OCI-LY1 (cell line): Measurements from ENCODE around the gene TAAR6.
"Not testable (repeated sequence)": the region's sequence is repeated elsewhere in the genome, so short reads cannot be mapped to it uniquely, and the experiment has no call there.

Experiments used
- H2AFZ ChIP-seq: fragments of 200-600 bp; sonication (generic), shearing (Covaris generic); 2 replicates; pipeline ENCODE4 v1.6.0; 2014; ENCODE audit warnings: antibody characterized with exemption, mild to moderate bottlenecking, low read length
- H3F3A ChIP-seq: fragments of 200-600 bp; sonication (generic), shearing (Covaris generic); 2 replicates; pipeline ENCODE4 v1.6.0; 2014; ENCODE audit warnings: mild to moderate bottlenecking, antibody characterized with exemption, low read length, moderate library complexity; ENCODE audit not compliant: insufficient read depth
- H3K27ac ChIP-seq: fragments of 200-600 bp; sonication (generic); 2 replicates; pipeline ENCODE4 v1.5.1; 2014; ENCODE audit warnings: low read length, mixed run types, mild to moderate bottlenecking, low read depth; ENCODE audit not compliant: poor library complexity, severe bottlenecking
- H3K27me3 ChIP-seq: fragments of 200-600 bp; sonication (generic); 2 replicates; pipeline ENCODE4 v1.6.0; 2014; ENCODE audit warnings: antibody characterized with exemption, mild to moderate bottlenecking, low read length, moderate library complexity; ENCODE audit not compliant: insufficient read depth
- H3K36me3 ChIP-seq: fragments of 200-600 bp; sonication (generic); 2 replicates; pipeline ENCODE4 v1.6.1; 2014; ENCODE audit warnings: mild to moderate bottlenecking, antibody characterized with exemption, low read length, moderate library complexity, mixed read lengths; ENCODE audit not compliant: insufficient read depth
- H3K4me1 ChIP-seq: fragments of 200-600 bp; sonication (generic); 2 replicates; pipeline ENCODE4 v1.5.1; 2014; ENCODE audit warnings: mild to moderate bottlenecking, low read length, moderate library complexity; ENCODE audit not compliant: insufficient read depth, severe bottlenecking
- H3K4me2 ChIP-seq: fragments of 200-600 bp; sonication (generic), shearing (Covaris generic); 2 replicates; pipeline ENCODE4 v1.6.1; 2014; ENCODE audit warnings: low read length
- H3K4me3 ChIP-seq: fragments of 200-600 bp; sonication (generic); 2 replicates; pipeline ENCODE4 v1.5.1; 2014; ENCODE audit warnings: low read length, low read depth, mild to moderate bottlenecking, mixed read lengths; ENCODE audit not compliant: poor library complexity, severe bottlenecking
- H3K79me2 ChIP-seq: fragments of 200-600 bp; shearing (Covaris generic); 2 replicates; pipeline ENCODE4 v1.6.1; 2016; ENCODE audit warnings: mixed run types, low read length, mixed read lengths; ENCODE audit not compliant: insufficient read depth
- H3K9ac ChIP-seq: fragments of 200-600 bp; sonication (generic), shearing (Covaris generic); 2 replicates; pipeline ENCODE4 v1.6.1; 2014; ENCODE audit warnings: mild to moderate bottlenecking, low read length, mixed read lengths
- H3K9me2 ChIP-seq: fragments of 200-600 bp; sonication (generic), shearing (Covaris generic); 2 replicates; pipeline ENCODE4 v1.6.1; 2014; ENCODE audit warnings: low read depth, mild to moderate bottlenecking, low read length, mixed read lengths
- H3K9me3 ChIP-seq: fragments of 200-600 bp; shearing (Covaris generic); 2 replicates; pipeline ENCODE4 v1.6.1; 2014; ENCODE audit warnings: low read length, mixed read lengths
- H4K20me1 ChIP-seq: fragments of 200-600 bp; sonication (generic), shearing (Covaris generic); 2 replicates; pipeline ENCODE4 v1.6.0; 2016; ENCODE audit warnings: mild to moderate bottlenecking, low read length; ENCODE audit not compliant: insufficient read depth
- CTCF ChIP-seq: fragments of 200-600 bp; sonication (generic), shearing (Covaris generic); IDR thresholded peaks from 2 replicates; pipeline ENCODE4 v1.5.1; 2017; ENCODE audit warnings: mild to moderate bottlenecking, antibody characterized with exemption, low read length, moderate library complexity, mixed read lengths
- EZH2 ChIP-seq: fragments of 200-600 bp; sonication (generic), shearing (Covaris generic); IDR thresholded peaks from 2 replicates; pipeline ENCODE4 v1.8.0; 2017; ENCODE audit warnings: borderline replicate concordance, mixed run types, mild to moderate bottlenecking, antibody characterized with exemption, low read length, moderate library complexity, mixed read lengths

Gene TAAR6

GRCh38 chr6:132552372-132552771, 17.8 kb upstream of the TAAR6 start, which contains the start of gene TAAR8:
TAAR8 (plus strand) TSS chr6:132552672; CDS start chr6:132552693, 21 bp downstream.
- H3K4me2 ChIP-seq = no peak within 1 kb of the TSS
- no peaks in the 10 kb centered on the region for H4K20me1 ChIP-seq
- H3K79me2 ChIP-seq = no peaks in the 10 kb centered on the region
- H3K27ac ChIP-seq = no peak within 1 kb of the TSS
- H3K27me3 ChIP-seq = no peaks in the 10 kb centered on the region
- H3K9me2 ChIP-seq = no peaks in the 10 kb centered on the region
- H2AFZ ChIP-seq = no peak within 1 kb of the TSS
- no peak within 1 kb of the TSS for H3K4me3 ChIP-seq
- no peak within 1 kb of the TSS for H3K9ac ChIP-seq
- no peaks in the 10 kb centered on the region for H3K36me3 ChIP-seq
- H3K4me1 ChIP-seq = no peaks in the 10 kb centered on the region
- TF ChIP-seq CTCF = no peak
- TF ChIP-seq EZH2 = no peak
- H3K9me3 ChIP-seq = no peaks in the 10 kb centered on the region
- no peaks in the 10 kb centered on the region for H3F3A ChIP-seq

- not testable (repeated sequence) for H3K79me2 ChIP-seq, H2AFZ ChIP-seq, H3K9ac ChIP-seq, H3K4me2 ChIP-seq, H3K4me3 ChIP-seq, H3K27me3 ChIP-seq, H3K4me1 ChIP-seq, H3K9me2 ChIP-seq, H4K20me1 ChIP-seq, H3K9me3 ChIP-seq, H3K36me3 ChIP-seq, H3K27ac ChIP-seq, H3F3A ChIP-seq
Measured at GRCh38 chr6:132560087-132560486, 10.0 kb upstream of the TAAR6 start.

- Histone ChIP-seq H2AFZ (no peak overlapping the region), H3K4me1 (no peaks in the 10 kb centered on the region), H3K9me2 (no peaks in the 10 kb centered on the region), H3K9me3 (no peaks in the 10 kb centered on the region), H3K79me2 (no peaks in the 10 kb centered on the region), H3K36me3 (no peaks in the 10 kb centered on the region), H3K4me2 (no peak overlapping the region), H3K4me3 (no peak overlapping the region), H3F3A (no peaks in the 10 kb centered on the region), H3K27ac (no peak overlapping the region), H4K20me1 (no peaks in the 10 kb centered on the region), H3K9ac (no peak overlapping the region), H3K27me3 (no peaks in the 10 kb centered on the region)
- TF ChIP-seq CTCF (no peak), EZH2 (no peak)
Measured at GRCh38 chr6:132566404-132566803, 3.7 kb upstream of the TAAR6 start.

- no peak overlapping the region for H3K4me2 ChIP-seq
- no peaks in the 10 kb centered on the region for H3K9me2 ChIP-seq
- H4K20me1 ChIP-seq = no peaks in the 10 kb centered on the region
- H3K4me1 ChIP-seq = no peaks in the 10 kb centered on the region
- no peaks in the 10 kb centered on the region for H3F3A ChIP-seq
- TF ChIP-seq EZH2 (no peak), CTCF (no peak)
- no peaks in the 10 kb centered on the region for H3K9me3 ChIP-seq
- H3K4me3 ChIP-seq = no peak overlapping the region
- no peaks in the 10 kb centered on the region for H3K27me3 ChIP-seq
- H3K27ac ChIP-seq = no peak overlapping the region
- no peaks in the 10 kb centered on the region for H3K79me2 ChIP-seq
- H3K36me3 ChIP-seq = no peaks in the 10 kb centered on the region
- H3K9ac ChIP-seq = no peak overlapping the region
- H2AFZ ChIP-seq = no peak overlapping the region
Measured at GRCh38 chr6:132567566-132567965, 2.6 kb upstream of the TAAR6 start.
